ENCODE measurements around the gene MUCL1. TPM values are rescaled to one million over a fixed set of nuclear protein-coding genes. Genes with fewer than 3 reads are reported as not detected.

The MUCL1 gene
- polyA plus RNA-seq, 2 of the 4 experiments (the other 2 are of a cell fraction), result not detected

- no peak overlapping the region for H3K4me2 ChIP-seq
- WGBS (ENCODE audit: missing lambda C conversion rate), result 34% methylated on average over 1 of the region's 1 CpG
- CTCF ChIA-PET, result interaction anchor here (2.8 kb wide), 1 partner anchor 113 kb away, joined by 8 read pairs; no protein-coding TSS in a partner anchor
- H3K9me3 ChIP-seq, result no peaks in the 10 kb centered on the region
- POLR2A ChIA-PET, result no interaction called here
- no peak overlapping the region for H3K4me3 ChIP-seq
- no peak overlapping the region for H3K27ac ChIP-seq
- H3K4me1 ChIP-seq, result no peaks in the 10 kb centered on the region
- FAIRE-seq (no peak), ATAC-seq (no peak), DNase-seq (ENCODE audit: low read depth in 1 of 2, low spot score in 1 of 2) (no peak)
- no peak for TF ChIP-seq ELK1 (IDR thresholded peaks at IDR 0.05; ENCODE audit: low read depth, low read length)
- TF ChIP-seq CHD2 (IDR thresholded peaks at IDR 0.05; ENCODE audit: low read length, partially characterized antibody), result no peak
These were observed 7.6 kb downstream of the MUCL1 start for GRCh38 chr12:54861927-54862326.

- H3K9me3 ChIP-seq, result no peaks in the 10 kb centered on the region
- CTCF ChIA-PET, result interaction anchor here (1.4 kb wide), 1 partner anchor 10 kb away, joined by 5 read pairs; the partner anchor contains the start of gene MUCL1
- DNase-seq (ENCODE audit: low read depth in 1 of 2, low spot score in 1 of 2) (no peak), ATAC-seq (no peak), FAIRE-seq (no peak)
- no peaks in the 10 kb centered on the region for H3K4me1 ChIP-seq
- H3K27ac ChIP-seq, result no peak overlapping the region
- WGBS (ENCODE audit: missing lambda C conversion rate), result 2% methylated on average over 1 of the region's 1 CpG
- POLR2A ChIA-PET, result no interaction called here
- no peak for TF ChIP-seq EP300 (IDR thresholded peaks at IDR 0.05)
- peak; percentile 36 for TF ChIP-seq MAFK (IDR thresholded peaks at IDR 0.05; ENCODE audit: partially characterized antibody)
- no peak overlapping the region for H3K4me2 ChIP-seq
- no peak overlapping the region for H3K4me3 ChIP-seq
These were observed 9.8 kb downstream of the MUCL1 start for GRCh38 chr12:54863948-54864618.

GRCh38 chr12:54865683-54866324, 11.5 kb downstream of the MUCL1 start:
- ATAC-seq (no peak), DNase-seq (ENCODE audit: low read depth in 1 of 2, low spot score in 1 of 2) (no peak), FAIRE-seq (no peak)
- ChIA-PET POLR2A (no interaction called here), CTCF (interaction anchor here (1.0 kb wide), 2 partner anchors 12 to 116 kb away, joined by 3 read pairs; partner anchors contain the start of gene MUCL1)
- H3K4me1 ChIP-seq, result no peaks in the 10 kb centered on the region
- no peak overlapping the region for H3K27ac ChIP-seq
- no peak overlapping the region for H3K4me2 ChIP-seq
- H3K9me3 ChIP-seq, result no peaks in the 10 kb centered on the region
- no peak for TF ChIP-seq HOXB5 (CRISPR knock-in tag; IDR thresholded peaks at IDR 0.05)
- TF ChIP-seq RARB (CRISPR knock-in tag; IDR thresholded peaks at IDR 0.05), result no peak
- no peak for TF ChIP-seq ATOH8 (CRISPR knock-in tag; IDR thresholded peaks at IDR 0.05; ENCODE audit: low read depth)
- TF ChIP-seq JUN (IDR thresholded peaks at IDR 0.05), result no peak
- 34% methylated on average over 4 of the region's 4 CpGs for WGBS (ENCODE audit: missing lambda C conversion rate)
- H3K4me3 ChIP-seq, result no peak overlapping the region

GRCh38 chr12:54868690-54869089, 14.4 kb downstream of the MUCL1 start:
- Histone ChIP-seq H3K4me3 (no peak overlapping the region), H3K9me3 (no peaks in the 10 kb centered on the region; the same call in 2 of the 3 replicates), H3K4me1 (no peaks in the 10 kb centered on the region), H3K27ac (no peak overlapping the region), H3K4me2 (no peak overlapping the region)
- POLR2A ChIA-PET, result no interaction called here
- CTCF ChIA-PET, result interaction anchor here (1.2 kb wide), 1 partner anchor 119 kb away, joined by 4 read pairs; no protein-coding TSS in a partner anchor
- DNase-seq (ENCODE audit: low read depth in 1 of 2, low spot score in 1 of 2) (no peak), FAIRE-seq (no peak), ATAC-seq (no peak)
- no peak for TF ChIP-seq USF2 (IDR thresholded peaks at IDR 0.05)
- no peak for TF ChIP-seq POLR2A (IDR thresholded peaks at IDR 0.05; ENCODE audit: low read length)
- no peak for TF ChIP-seq HDAC2 (IDR thresholded peaks at IDR 0.05)
- TF ChIP-seq FOSB (CRISPR knock-in tag; IDR thresholded peaks at IDR 0.05), result no peak
- no peak for TF ChIP-seq MYC (IDR thresholded peaks at IDR 0.05; ENCODE audit: borderline replicate concordance, low read length)
- no peak for TF ChIP-seq EP300 (IDR thresholded peaks at IDR 0.05)
- TF ChIP-seq KDM5A (IDR thresholded peaks at IDR 0.05), result no peak
- TF ChIP-seq GATA3 (IDR thresholded peaks at IDR 0.05; ENCODE audit: borderline replicate concordance), result no peak
- no peak for TF ChIP-seq RNF2 (IDR thresholded peaks at IDR 0.05; ENCODE audit: borderline replicate concordance, low read depth)
- 3% methylated on average over 2 of the region's 2 CpGs for WGBS (ENCODE audit: missing lambda C conversion rate)

Data from A549 (cell line).